Measurements from ENCODE around the gene PTPRG. TPM values are rescaled to one million over a fixed set of nuclear protein-coding genes. Genes with fewer than 3 reads are reported as not detected.

Gene PTPRG
- total RNA-seq, 6 experiments from 2014 or later: 29.4 to 34.7 (median 32.7) TPM

GRCh38 chr3:61769266-61769990 lies 208.1 kb downstream of the PTPRG start:
- no peak overlapping the region for H3K27ac Mint-ChIP-seq
- no peaks in the 10 kb centered on the region for H3K9me3 Mint-ChIP-seq
- H3K4me1 Mint-ChIP-seq (ENCODE audit: low read depth): peaks cover 37% of the 10 kb centered on the region
- no peak for TF ChIP-seq CTCF (IDR thresholded peaks at IDR 0.05)
- DNase-seq: no peak
- no peak overlapping the region for H3K4me3 Mint-ChIP-seq
- no peaks in the 10 kb centered on the region for H3K36me3 Mint-ChIP-seq (ENCODE audit: low read depth)
- H3K27me3 Mint-ChIP-seq (ENCODE audit: insufficient read depth): no peaks in the 10 kb centered on the region; the same call in 1 of the 2 replicates

- H3K4me3 Mint-ChIP-seq: no peak overlapping the region
- no peaks in the 10 kb centered on the region for H3K9me3 Mint-ChIP-seq
- H3K27me3 Mint-ChIP-seq (ENCODE audit: insufficient read depth): no peaks in the 10 kb centered on the region
- H3K36me3 Mint-ChIP-seq (ENCODE audit: low read depth): no peaks in the 10 kb centered on the region
- peaks cover 41% of the 10 kb centered on the region for H3K4me1 Mint-ChIP-seq (ENCODE audit: low read depth)
- TF ChIP-seq CTCF (IDR thresholded peaks at IDR 0.05): no peak
- H3K27ac Mint-ChIP-seq: no peak overlapping the region
- DNase-seq: no peak
These were observed 210.6 kb downstream of the PTPRG start for GRCh38 chr3:61771976-61772375.

- TF ChIP-seq CTCF (IDR thresholded peaks at IDR 0.05): no peak
- H3K27me3 Mint-ChIP-seq (ENCODE audit: insufficient read depth): no peaks in the 10 kb centered on the region
- no peak overlapping the region for H3K27ac Mint-ChIP-seq
- H3K4me1 Mint-ChIP-seq (ENCODE audit: low read depth): peaks cover 42% of the 10 kb centered on the region
- no peaks in the 10 kb centered on the region for H3K9me3 Mint-ChIP-seq
- H3K4me3 Mint-ChIP-seq: no peak overlapping the region
- peak; percentile 33 for DNase-seq
- no peaks in the 10 kb centered on the region for H3K36me3 Mint-ChIP-seq (ENCODE audit: low read depth)
These were observed 211.1 kb downstream of the PTPRG start for GRCh38 chr3:61772456-61772855.

- no peaks in the 10 kb centered on the region for H3K9me3 Mint-ChIP-seq
- no peak for DNase-seq
These were observed 213.0 kb downstream of the PTPRG start for GRCh38 chr3:61774279-61774890.

GRCh38 chr3:61776390-61776789 lies 215.0 kb downstream of the PTPRG start:
- DNase-seq: no peak
- no peaks in the 10 kb centered on the region for H3K9me3 Mint-ChIP-seq
- H3K27me3 Mint-ChIP-seq (ENCODE audit: insufficient read depth): no peaks in the 10 kb centered on the region
- no peak overlapping the region for H3K4me3 Mint-ChIP-seq
- H3K36me3 Mint-ChIP-seq (ENCODE audit: low read depth): no peaks in the 10 kb centered on the region
- no peak for TF ChIP-seq CTCF (IDR thresholded peaks at IDR 0.05)
- no peak overlapping the region for H3K27ac Mint-ChIP-seq
- peaks cover 37% of the 10 kb centered on the region for H3K4me1 Mint-ChIP-seq (ENCODE audit: low read depth)

More at GRCh38 chr3:61774279-61774890, 213.0 kb downstream of the PTPRG start:
- Mint-ChIP-seq H3K4me3 (no peak overlapping the region), H3K4me1 (ENCODE audit: low read depth) (peaks cover 30% of the 10 kb centered on the region), H3K27ac (no peak overlapping the region), H3K36me3 (ENCODE audit: low read depth) (no peaks in the 10 kb centered on the region), H3K27me3 (ENCODE audit: insufficient read depth) (no peaks in the 10 kb centered on the region)
- no peak for TF ChIP-seq CTCF (IDR thresholded peaks at IDR 0.05)
